ENCODE results near the gene ORC6.

The ORC6 gene

GRCh38 chr16:46712911-46713310 lies 23.5 kb downstream of the ORC6 start:
- no peak for TF ChIP-seq CTCF (IDR thresholded peaks at IDR 0.05; ENCODE audit: low read depth, low read length)
- no peak for DNase-seq (ENCODE audit: low read depth, low spot score)
- in situ Hi-C loops (cut with HindIII; ENCODE audit: low sequenced_read_pairs), result no loop called here
- H3K4me3 ChIP-seq (ENCODE audit: low read depth, low read length), result no peak overlapping the region

GRCh38 chr16:46713634-46714033 lies 24.2 kb downstream of the ORC6 start:
- TF ChIP-seq CTCF (IDR thresholded peaks at IDR 0.05; ENCODE audit: low read depth, low read length), result no peak
- DNase-seq (ENCODE audit: low read depth, low spot score), result no peak
- in situ Hi-C loops (cut with HindIII; ENCODE audit: low sequenced_read_pairs), result no loop called here
- no peak overlapping the region for H3K4me3 ChIP-seq (ENCODE audit: low read depth, low read length)

GRCh38 chr16:46714797-46715591 lies 25.5 kb downstream of the ORC6 start:
- H3K4me3 ChIP-seq (ENCODE audit: low read depth, low read length), result no peak overlapping the region
- in situ Hi-C loops (cut with HindIII; ENCODE audit: low sequenced_read_pairs), result no loop called here
- no peak for TF ChIP-seq CTCF (IDR thresholded peaks at IDR 0.05; ENCODE audit: low read depth, low read length)
- DNase-seq (ENCODE audit: low read depth, low spot score), result no peak

GRCh38 chr16:46715769-46716305 lies 26.4 kb downstream of the ORC6 start:
- H3K4me3 ChIP-seq (ENCODE audit: low read depth, low read length), result no peak overlapping the region
- no peak for TF ChIP-seq CTCF (IDR thresholded peaks at IDR 0.05; ENCODE audit: low read depth, low read length)
- in situ Hi-C loops (cut with HindIII; ENCODE audit: low sequenced_read_pairs), result no loop called here
- peak; percentile 23 for DNase-seq (ENCODE audit: low read depth, low spot score)

GRCh38 chr16:46717692-46718091 lies 28.2 kb downstream of the ORC6 start:
- in situ Hi-C loops (cut with HindIII; ENCODE audit: low sequenced_read_pairs), result no loop called here
- TF ChIP-seq CTCF (IDR thresholded peaks at IDR 0.05; ENCODE audit: low read depth, low read length), result no peak
- H3K4me3 ChIP-seq (ENCODE audit: low read depth, low read length), result no peak overlapping the region
- no peak for DNase-seq (ENCODE audit: low read depth, low spot score)

GRCh38 chr16:46718214-46718613 lies 28.8 kb downstream of the ORC6 start:
- TF ChIP-seq CTCF (IDR thresholded peaks at IDR 0.05; ENCODE audit: low read depth, low read length), result no peak
- DNase-seq (ENCODE audit: low read depth, low spot score), result no peak
- in situ Hi-C loops (cut with HindIII; ENCODE audit: low sequenced_read_pairs), result no loop called here
- no peak overlapping the region for H3K4me3 ChIP-seq (ENCODE audit: low read depth, low read length)
